Endothelial cell of umbilical vein (primary cell): ENCODE measurements around the gene PLEKHA7. TPM values are rescaled to one million over a fixed set of nuclear protein-coding genes. Genes with fewer than 3 reads are reported as not detected.

Experiments used
- BruUV-seq: library from RNA; stranded (reverse); fragments of 400-500 nt; replicated peaks from 2 replicates; lab custom pipeline; 2021; lab: Mats Ljungman, UMichigan
- CTCF ChIA-PET: fragments of 300-600, 350-600 bp; sonication (Branson Sonifier 250); formaldehyde crosslinking; loops from one replicate; lab custom pipeline; 2021; ENCODE audit warnings: antibody characterized with exemption, inconsistent platforms; lab: Charles Lee
- POLR2A ChIA-PET: fragments of 300-600, 350-600 bp; sonication (Branson Sonifier 250); formaldehyde crosslinking; loops from one replicate; lab custom pipeline; 2021; ENCODE audit warnings: antibody characterized with exemption, inconsistent platforms; lab: Charles Lee
- DNase-seq: peaks from one replicate; pipeline ENCODE4 v3.0.0-alpha.2; 2011; ENCODE audit warnings: low read depth, low spot score
- FAIRE-seq: peaks from 2 replicates; lab custom pipeline; 2011; peaks lifted over from hg19 to GRCh38; lab: Jason Lieb, UNC
- H2AFZ ChIP-seq: 2 replicates; pipeline ENCODE4 v1.6.0; 2012; ENCODE audit warnings: low read depth, low read length, control low read depth, inconsistent platforms
- H3K27ac ChIP-seq: 2 replicates; pipeline ENCODE4 v1.5.1; 2011; ENCODE audit warnings: low read depth, mild to moderate bottlenecking, control low read depth, low read length, moderate library complexity; ENCODE audit not compliant: insufficient read depth
- H3K27me3 ChIP-seq, 2 experiments: 2 replicates each; pipeline versions ENCODE4 v1.6.0 to v1.6.1; 2011; ENCODE audit warnings: low read length in 2 of 2, mixed read lengths in 1 of 2; ENCODE audit not compliant: control insufficient read depth in 2 of 2, insufficient read depth in 2 of 2
- H3K36me3 ChIP-seq, 2 experiments: 2 replicates in 1 of 2; 3 replicates in 1 of 2; pipeline ENCODE4 v1.5.1; 2011; ENCODE audit warnings: low read length in 2 of 2, mild to moderate bottlenecking in 1 of 2, moderate library complexity in 1 of 2; ENCODE audit not compliant: control insufficient read depth in 2 of 2, insufficient read depth in 2 of 2; ENCODE audit errors: extremely low read depth in 1 of 2
- H3K4me1 ChIP-seq: 3 replicates; pipeline ENCODE4 v1.5.1; 2011; ENCODE audit warnings: mild to moderate bottlenecking, low read length; ENCODE audit not compliant: control insufficient read depth, insufficient read depth; ENCODE audit errors: extremely low read depth
- H3K4me2 ChIP-seq: 2 replicates; pipeline ENCODE4 v1.6.1; 2011; ENCODE audit warnings: low read length, control low read depth, mixed read lengths; ENCODE audit not compliant: insufficient read depth
- H3K4me3 ChIP-seq, 3 experiments: fragments of 200-600 bp in 1 of 3; sonication (generic), shearing (Covaris generic) in 1 of 3; replicated peaks in 1 of 3; 2 replicates each; pipeline ENCODE4 v1.5.1; 2011 to 2016; ENCODE audit warnings: control low read depth in 3 of 3, low read length in 3 of 3, mild to moderate bottlenecking in 2 of 3, inconsistent platforms in 1 of 3, low read depth in 1 of 3, moderate library complexity in 1 of 3; ENCODE audit not compliant: insufficient read depth in 1 of 3
- H3K79me2 ChIP-seq: 2 replicates; pipeline ENCODE4 v1.6.0; 2012; ENCODE audit warnings: low read length, inconsistent platforms; ENCODE audit not compliant: control insufficient read depth, insufficient read depth
- H3K9ac ChIP-seq: replicated peaks from 2 replicates; pipeline ENCODE3; 2011; ENCODE audit warnings: low read length, control low read depth; ENCODE audit not compliant: insufficient read depth; ENCODE audit errors: extremely low read depth
- H3K9me1 ChIP-seq: replicated peaks from 3 replicates; pipeline ENCODE4 v1.6.0; 2011; ENCODE audit warnings: mild to moderate bottlenecking, low read length; ENCODE audit not compliant: control insufficient read depth, insufficient read depth; ENCODE audit errors: extremely low read depth
- H3K9me3 ChIP-seq: replicated peaks from 2 replicates; pipeline ENCODE4 v1.5.1; 2012; ENCODE audit warnings: low read length, inconsistent platforms; ENCODE audit not compliant: control insufficient read depth, insufficient read depth
- H4K20me1 ChIP-seq: replicated peaks from 2 replicates; pipeline ENCODE3; 2011; ENCODE audit warnings: mild to moderate bottlenecking, low read length; ENCODE audit not compliant: control insufficient read depth, insufficient read depth; ENCODE audit errors: extremely low read depth
- EZH2 ChIP-seq: IDR thresholded peaks from 2 replicates; pipeline ENCODE4 v1.6.1; 2012; ENCODE audit warnings: borderline replicate concordance, low read depth, mild to moderate bottlenecking, moderate library complexity, low read length, inconsistent platforms; ENCODE audit not compliant: severe bottlenecking
- FOS ChIP-seq: IDR thresholded peaks from 2 replicates; pipeline ENCODE4 v1.6.1; 2011; ENCODE audit warnings: mild to moderate bottlenecking, low read length, moderate library complexity, borderline replicate concordance; ENCODE audit not compliant: insufficient read depth
- GATA2 ChIP-seq: IDR thresholded peaks from 2 replicates; pipeline ENCODE4 v1.7.0; 2011; ENCODE audit warnings: low read depth, mild to moderate bottlenecking, moderate library complexity, mixed read lengths, low read length; ENCODE audit not compliant: insufficient read length, insufficient read depth
- JUN ChIP-seq: IDR thresholded peaks from 2 replicates; pipeline ENCODE4 v1.6.1; 2011; ENCODE audit warnings: borderline replicate concordance, low read depth; ENCODE audit not compliant: insufficient read length, insufficient read depth
- MYC ChIP-seq: IDR thresholded peaks from one replicate; pipeline ENCODE4 v1.6.1; 2011; ENCODE audit warnings: mild to moderate bottlenecking, low read depth, low read length
- POLR2A ChIP-seq: IDR thresholded peaks from 2 replicates; pipeline ENCODE4 v1.6.1; 2012; ENCODE audit warnings: low read depth, mild to moderate bottlenecking, control low read depth, low read length
- POLR2AphosphoS5 ChIP-seq: IDR thresholded peaks from 2 replicates; pipeline ENCODE4 v1.6.1; 2012; ENCODE audit warnings: low read depth, mild to moderate bottlenecking, control low read depth, low read length, moderate library complexity; ENCODE audit not compliant: insufficient read depth
- dilution Hi-C: fragments of 300-500 bp; cut with MboI; formaldehyde crosslinking; loops from one replicate; pipeline ENCODE4 v1.15.0; 2019; ENCODE audit warnings: low sequenced_read_pairs; ENCODE audit not compliant: extremely low pct_ligation_motif_present
- intact Hi-C: fragments of 100-400 bp; cut with micrococcal nuclease; formaldehyde crosslinking; loops from one replicate; pipeline ENCODE4 v1.10.0; 2022
- polyA plus RNA-seq, 4 experiments: library from polyadenylated mRNA; depleted of rRNA in 3 of 4; stranded (reverse) in 3 of 4; unstranded in 1 of 4; fragments of >200 nt; gene quantifications; 2 replicates each; pipeline versions ENCODE4 v1.2.1 to v1.2.3, GENCODE V29; 2011 to 2012; ENCODE audit warnings: missing spikeins in 1 of 4
- total RNA-seq: library from RNA; stranded (reverse); gene quantifications from 2 replicates; pipeline ENCODE4 v1.2.3, GENCODE V29; 2021
- TF ChIP-seq, protein P1 (sequence below): IDR thresholded peaks from 2 replicates; pipeline ENCODE4 v1.6.1; 2011; ENCODE audit not compliant: insufficient read depth, insufficient read length
- TF ChIP-seq, protein P2 (sequence below), 2 donors: IDR thresholded peaks; 1 replicate in 1 of 2; 2 replicates in 1 of 2; pipeline ENCODE4 v1.5.1; 2011; ENCODE audit warnings: low read length in 2 of 2, mild to moderate bottlenecking in 2 of 2, moderate library complexity in 2 of 2, control low read depth in 1 of 2, inconsistent platforms in 1 of 2, low read depth in 1 of 2; ENCODE audit not compliant: insufficient read depth in 1 of 2; ENCODE audit errors: extremely low read depth in 1 of 2

The PLEKHA7 gene
- total and polyA plus RNA-seq, 2 donors (not counting 3 experiments of a cell fraction or from before 2014, with no cell fraction given) = 1.7 to 3.8 TPM

DNA sequence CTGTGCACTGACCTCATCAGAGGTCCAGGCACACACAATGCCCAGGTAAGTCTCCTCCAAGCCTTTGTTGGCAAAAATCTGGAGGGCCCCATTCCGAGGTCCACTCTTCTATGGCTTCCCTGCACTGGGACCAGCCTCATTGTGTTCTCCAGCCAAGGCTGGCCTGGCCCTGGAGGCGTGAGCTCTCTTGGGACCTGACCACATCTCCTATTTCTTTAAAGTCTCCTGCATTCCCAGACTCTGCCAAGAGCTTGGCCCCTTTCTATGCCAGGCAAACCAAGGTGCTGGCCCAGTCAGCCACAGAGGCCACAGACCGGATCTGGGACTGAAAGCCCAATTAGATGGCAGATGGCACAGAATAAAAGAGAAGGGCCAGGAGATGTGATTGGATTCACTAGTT is 220.7 kb downstream of the PLEKHA7 start:
- Histone ChIP-seq H3K36me3 (no peaks in the 10 kb centered on the region), H3K9me3 (no peaks in the 10 kb centered on the region), H3K27me3 (no peaks in the 10 kb centered on the region), H3K4me1 (peaks cover 31% of the 10 kb centered on the region), H4K20me1 (no peaks in the 10 kb centered on the region), H3K9ac (no peak overlapping the region), H3K79me2 (no peaks in the 10 kb centered on the region), H3K4me2 (no peak overlapping the region), H3K9me1 (no peaks in the 10 kb centered on the region), H3K27ac (no peak overlapping the region), H2AFZ (no peak overlapping the region), H3K4me3 (no peak overlapping the region)
- dilution Hi-C loops (no loop called here), intact Hi-C loops (loop anchor here (5.0 kb wide), 1 partner anchor 559 kb away; the partner anchor contains the start of gene NCR3LG1)
- BruUV-seq = no TSS peak
- POLR2A ChIA-PET = no interaction called here
- CTCF ChIA-PET = interaction anchor here (2.8 kb wide), 1 partner anchor 27 kb away, joined by 14 read pairs; no protein-coding TSS in a partner anchor
- FAIRE-seq (no peak), DNase-seq (no peak)
- TF ChIP-seq, protein P1, sequence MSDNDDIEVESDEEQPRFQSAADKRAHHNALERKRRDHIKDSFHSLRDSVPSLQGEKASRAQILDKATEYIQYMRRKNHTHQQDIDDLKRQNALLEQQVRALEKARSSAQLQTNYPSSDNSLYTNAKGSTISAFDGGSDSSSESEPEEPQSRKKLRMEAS = no peak
- TF ChIP-seq MYC = no peak
- no peak for TF ChIP-seq GATA2
- TF ChIP-seq, protein P2, sequence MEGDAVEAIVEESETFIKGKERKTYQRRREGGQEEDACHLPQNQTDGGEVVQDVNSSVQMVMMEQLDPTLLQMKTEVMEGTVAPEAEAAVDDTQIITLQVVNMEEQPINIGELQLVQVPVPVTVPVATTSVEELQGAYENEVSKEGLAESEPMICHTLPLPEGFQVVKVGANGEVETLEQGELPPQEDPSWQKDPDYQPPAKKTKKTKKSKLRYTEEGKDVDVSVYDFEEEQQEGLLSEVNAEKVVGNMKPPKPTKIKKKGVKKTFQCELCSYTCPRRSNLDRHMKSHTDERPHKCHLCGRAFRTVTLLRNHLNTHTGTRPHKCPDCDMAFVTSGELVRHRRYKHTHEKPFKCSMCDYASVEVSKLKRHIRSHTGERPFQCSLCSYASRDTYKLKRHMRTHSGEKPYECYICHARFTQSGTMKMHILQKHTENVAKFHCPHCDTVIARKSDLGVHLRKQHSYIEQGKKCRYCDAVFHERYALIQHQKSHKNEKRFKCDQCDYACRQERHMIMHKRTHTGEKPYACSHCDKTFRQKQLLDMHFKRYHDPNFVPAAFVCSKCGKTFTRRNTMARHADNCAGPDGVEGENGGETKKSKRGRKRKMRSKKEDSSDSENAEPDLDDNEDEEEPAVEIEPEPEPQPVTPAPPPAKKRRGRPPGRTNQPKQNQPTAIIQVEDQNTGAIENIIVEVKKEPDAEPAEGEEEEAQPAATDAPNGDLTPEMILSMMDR (IDR thresholded peaks at IDR 0.05; ENCODE audit: extremely low read depth in 1 of 2, insufficient read depth in 1 of 2, low read depth in 1 of 2, low read length in 2 of 2) = no peak
- no peak for TF ChIP-seq JUN
- TF ChIP-seq POLR2AphosphoS5 = no peak
- no peak for TF ChIP-seq POLR2A
- no peak for TF ChIP-seq EZH2
- no peak for TF ChIP-seq FOS
